Activated B cell treated with CpG ODN at 0.5 μM for 24 hours (primary cell): ENCODE results near the gene TXNIP. TPM values are rescaled to one million over a fixed set of nuclear protein-coding genes. Genes with fewer than 3 reads are reported as not detected.

Experiments used
- ATAC-seq: fragments of 200-7000 bp; cut with Tn5 transposase; one replicate; pipeline ENCODE4 v1.10.0; 2021; ENCODE audit warnings: low read depth, mild to moderate bottlenecking, moderate library complexity
- CTCF ChIA-PET: fragments of 350-600 bp; sonication (Branson Sonifier 250); formaldehyde crosslinking; loops from one replicate; lab custom pipeline; 2021; ENCODE audit warnings: antibody characterized with exemption; lab: Charles Lee
- POLR2A ChIA-PET: fragments of 350-600 bp; sonication (Branson Sonifier 250); formaldehyde crosslinking; loops from one replicate; lab custom pipeline; 2021; ENCODE audit warnings: antibody characterized with exemption; lab: Charles Lee
- DNase-seq: peaks from one replicate; pipeline ENCODE4 v3.0.0; 2022
- H3K27ac Mint-ChIP-seq: one replicate; pipeline ENCODE4 v1.8.0; 2020; ENCODE audit warnings: mixed read lengths
- H3K27me3 Mint-ChIP-seq: one replicate; pipeline ENCODE4 v1.8.0; 2021; ENCODE audit warnings: mixed read lengths
- H3K36me3 Mint-ChIP-seq: one replicate; pipeline ENCODE4 v1.8.0; 2021; ENCODE audit warnings: low read depth, mixed read lengths
- H3K4me1 Mint-ChIP-seq: one replicate; pipeline ENCODE4 v1.8.0; 2021; ENCODE audit warnings: mixed read lengths
- H3K4me3 Mint-ChIP-seq: one replicate; pipeline ENCODE4 v1.8.0; 2020; ENCODE audit warnings: mild to moderate bottlenecking, mixed read lengths
- H3K9me3 Mint-ChIP-seq: one replicate; pipeline ENCODE4 v1.8.0; 2020; ENCODE audit warnings: mixed read lengths
- intact Hi-C: fragments of 100-400 bp; cut with micrococcal nuclease; formaldehyde crosslinking; loops from one replicate; pipeline ENCODE4 v1.15.1; 2024
- total RNA-seq: library from RNA; stranded (reverse); gene quantifications from 2 replicates; pipeline ENCODE4 v1.2.3, GENCODE V29; 2022
- TF ChIP-seq, protein P1 (sequence below): fragments of 200-600 bp; IDR thresholded peaks from one replicate; pipeline ENCODE4 v1.8.0; 2022; ENCODE audit warnings: antibody characterized with exemption, mild to moderate bottlenecking

TXNIP gene
- total RNA-seq, 1 donor from 2014 or later, result 300 TPM

DNA sequence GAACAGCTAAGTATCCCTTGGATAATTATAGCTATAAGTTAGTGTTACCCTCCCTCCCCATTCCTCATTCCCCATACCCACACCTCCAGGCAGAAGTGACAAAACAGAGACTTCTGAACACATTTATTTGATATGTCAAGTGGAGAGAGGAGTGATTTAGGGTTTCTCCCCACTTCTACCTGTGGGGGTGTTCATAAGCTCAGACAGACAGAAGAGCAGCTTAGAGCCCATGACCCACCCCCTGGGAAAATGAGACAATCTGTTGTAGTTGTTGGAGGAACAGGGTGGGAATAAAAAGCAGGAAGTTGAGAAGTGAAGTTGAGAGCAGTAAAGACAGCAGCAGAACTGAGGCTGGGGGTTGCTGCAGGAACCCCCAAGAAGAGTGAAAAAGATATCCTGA lies 37.0 kb downstream of the TXNIP start:
- H3K9me3 Mint-ChIP-seq, result no peaks in the 10 kb centered on the region
- CTCF ChIA-PET, result interaction anchor here (2.6 kb wide), 1 partner anchor 32 kb away, joined by 23 read pairs; the partner anchor contains the start of gene RBM8A
- DNase-seq (no peak), ATAC-seq (no peak)
- H3K4me1 Mint-ChIP-seq, result peaks cover 81% of the 10 kb centered on the region
- H3K27ac Mint-ChIP-seq, result peak overlapping the region; percentile 30
- H3K27me3 Mint-ChIP-seq, result no peaks in the 10 kb centered on the region
- H3K4me3 Mint-ChIP-seq, result peak overlapping the region; percentile 90
- peaks cover 9% of the 10 kb centered on the region for H3K36me3 Mint-ChIP-seq
- POLR2A ChIA-PET, result interaction anchor here (0.6 to 4.7 kb wide), 11 partner anchors 19 to 678 kb away, joined by 4 to 88 read pairs (median 16); partner anchors contain the start of genes PEX11B, PIAS3, POLR3C and RBM8A
- intact Hi-C loops, result no loop called here
- TF ChIP-seq, protein P1, sequence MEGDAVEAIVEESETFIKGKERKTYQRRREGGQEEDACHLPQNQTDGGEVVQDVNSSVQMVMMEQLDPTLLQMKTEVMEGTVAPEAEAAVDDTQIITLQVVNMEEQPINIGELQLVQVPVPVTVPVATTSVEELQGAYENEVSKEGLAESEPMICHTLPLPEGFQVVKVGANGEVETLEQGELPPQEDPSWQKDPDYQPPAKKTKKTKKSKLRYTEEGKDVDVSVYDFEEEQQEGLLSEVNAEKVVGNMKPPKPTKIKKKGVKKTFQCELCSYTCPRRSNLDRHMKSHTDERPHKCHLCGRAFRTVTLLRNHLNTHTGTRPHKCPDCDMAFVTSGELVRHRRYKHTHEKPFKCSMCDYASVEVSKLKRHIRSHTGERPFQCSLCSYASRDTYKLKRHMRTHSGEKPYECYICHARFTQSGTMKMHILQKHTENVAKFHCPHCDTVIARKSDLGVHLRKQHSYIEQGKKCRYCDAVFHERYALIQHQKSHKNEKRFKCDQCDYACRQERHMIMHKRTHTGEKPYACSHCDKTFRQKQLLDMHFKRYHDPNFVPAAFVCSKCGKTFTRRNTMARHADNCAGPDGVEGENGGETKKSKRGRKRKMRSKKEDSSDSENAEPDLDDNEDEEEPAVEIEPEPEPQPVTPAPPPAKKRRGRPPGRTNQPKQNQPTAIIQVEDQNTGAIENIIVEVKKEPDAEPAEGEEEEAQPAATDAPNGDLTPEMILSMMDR, result no peak

DNA sequence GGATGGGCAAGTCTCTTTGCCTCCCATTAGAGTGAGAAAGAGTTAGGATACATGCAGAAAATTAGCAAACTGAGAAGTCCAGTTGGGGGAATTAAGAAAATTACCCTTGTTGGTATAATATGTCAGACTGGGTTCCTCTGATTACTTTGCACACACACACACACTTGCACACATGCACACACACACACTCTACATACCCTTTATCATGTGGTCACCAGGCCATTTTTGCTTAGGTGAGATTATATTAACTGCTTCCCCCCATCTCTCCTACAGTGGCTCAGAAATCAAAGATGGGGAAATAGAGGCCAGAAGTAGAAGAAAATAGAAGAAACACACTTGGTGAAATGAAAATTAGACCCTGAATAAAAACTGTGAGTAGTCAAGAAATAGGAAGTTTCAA lies 37.6 kb downstream of the TXNIP start:
- TF ChIP-seq, protein P1, result no peak
- intact Hi-C loops, result loop anchor here (1.0 kb wide), 3 partner anchors 21 to 40 kb away; partner anchors contain the start of genes PEX11B and RBM8A
- no peaks in the 10 kb centered on the region for H3K9me3 Mint-ChIP-seq
- ChIA-PET POLR2A (interaction anchor here (1.1 to 4.7 kb wide), 15 partner anchors 20 to 678 kb away, joined by 3 to 88 read pairs (median 11); partner anchors contain the start of genes NUDT17, PEX11B, PIAS3 and POLR3C), CTCF (interaction anchor here (0.8 to 2.6 kb wide), 7 partner anchors 19 to 113 kb away, joined by 3 to 23 read pairs (median 5); partner anchors contain the start of genes NUDT17 and RBM8A)
- H3K27ac Mint-ChIP-seq, result peak overlapping the region; percentile 3
- no peaks in the 10 kb centered on the region for H3K27me3 Mint-ChIP-seq
- peak overlapping the region; percentile 90 for H3K4me3 Mint-ChIP-seq
- H3K4me1 Mint-ChIP-seq, result peaks cover 75% of the 10 kb centered on the region
- DNase-seq, result no peak
- ATAC-seq, result no peak
- H3K36me3 Mint-ChIP-seq, result peaks cover 12% of the 10 kb centered on the region

DNA sequence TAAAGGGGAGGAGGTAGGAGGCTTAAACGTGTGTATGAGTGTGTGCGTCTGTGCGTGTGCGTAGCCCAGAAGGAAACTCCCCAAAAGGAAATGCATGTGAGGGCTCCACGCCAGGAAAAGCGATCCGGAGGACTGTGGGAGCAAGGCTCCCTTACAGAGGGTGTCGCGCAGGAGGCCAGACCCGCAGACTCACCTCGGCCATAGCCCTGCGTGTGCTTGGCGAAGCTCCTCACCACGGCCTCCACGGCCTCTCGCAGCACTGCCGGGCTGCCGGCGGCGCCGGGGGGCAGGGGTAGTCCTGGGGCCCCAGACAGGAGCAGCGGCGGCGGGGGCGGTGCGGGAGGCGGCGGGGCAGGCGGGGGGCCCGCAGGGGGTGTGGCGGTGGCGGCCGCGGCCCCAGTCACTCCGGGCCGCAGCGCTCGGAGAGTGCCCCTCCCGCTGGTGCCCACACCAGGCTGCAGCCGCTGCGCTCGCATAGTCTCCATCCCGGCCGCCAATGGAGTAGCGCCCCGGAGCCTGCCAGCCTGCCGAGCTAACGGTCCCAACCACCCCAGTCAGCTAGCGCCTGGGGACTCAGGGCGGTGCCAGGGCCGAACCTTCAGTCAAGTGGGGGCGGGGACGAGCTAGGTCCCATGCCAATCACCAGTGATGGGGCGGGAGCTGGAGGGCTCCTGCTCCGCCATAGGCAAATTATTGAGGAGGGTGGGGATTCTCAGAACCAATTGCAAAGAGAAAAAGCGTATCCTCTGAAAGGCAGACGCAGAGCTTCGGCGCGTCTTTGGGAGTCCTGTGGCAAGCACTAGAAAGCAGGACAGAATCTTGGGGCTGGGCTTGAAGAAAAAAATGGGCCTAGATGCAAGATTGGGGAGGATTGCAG lies 38.7 kb downstream of the TXNIP start, which contains the start of gene LIX1L:
TSS of gene LIX1L (minus strand) at position 575 of the 877 bp plus-strand sequence. CDS start at position 485, 90 bp downstream.
- TF ChIP-seq, protein P1, result no peak
- peaks cover 64% of the 10 kb centered on the region for H3K4me1 Mint-ChIP-seq
- POLR2A ChIA-PET, result interaction anchor here (0.6 to 4.7 kb wide), 25 partner anchors 8 to 677 kb away, joined by 3 to 88 read pairs (median 7); partner anchors contain the start of genes NUDT17, PEX11B, PIAS3 and POLR3C

DNA sequence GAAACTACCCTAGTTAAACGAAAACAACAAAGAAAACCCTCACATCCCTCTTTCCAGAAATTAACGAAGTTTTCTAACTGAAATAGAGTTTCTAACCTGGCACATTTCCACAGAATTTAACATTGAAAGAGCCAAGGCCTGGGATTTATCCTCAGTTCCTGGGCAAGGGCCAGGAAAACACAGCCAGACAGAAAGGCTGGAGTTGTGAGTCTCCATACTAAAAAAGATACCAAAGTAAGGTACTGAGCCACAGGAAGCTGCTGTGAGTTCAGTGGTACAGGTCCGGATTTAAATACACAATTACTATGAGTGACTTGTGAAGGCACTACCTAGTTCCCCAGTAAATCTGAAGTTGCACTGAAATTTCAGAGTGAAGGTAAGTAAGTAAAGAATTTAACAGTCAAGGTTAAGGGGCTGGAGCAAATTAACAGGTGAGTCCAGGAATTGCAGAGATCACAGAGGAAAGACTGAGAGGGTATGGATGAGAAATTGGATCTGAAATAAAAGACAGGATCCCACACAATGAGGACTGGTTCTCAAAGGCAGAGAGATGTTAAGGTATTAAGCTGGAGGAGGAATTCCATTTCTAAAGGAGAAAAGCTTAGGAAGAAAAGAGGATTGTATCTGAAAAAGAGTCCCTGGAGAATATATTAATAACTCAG lies 39.5 kb downstream of the TXNIP start:
- TF ChIP-seq, protein P1, result no peak
- ChIA-PET POLR2A (interaction anchor here (0.6 to 4.7 kb wide), 13 partner anchors 8 to 133 kb away, joined by 3 to 88 read pairs (median 11); partner anchors contain the start of genes ANKRD34A, NUDT17, PEX11B and PIAS3), CTCF (interaction anchor here (1.3 to 2.6 kb wide), 5 partner anchors 7 to 111 kb away, joined by 3 to 23 read pairs (median 7); partner anchors contain the start of genes NUDT17 and RBM8A)
- peaks cover 15% of the 10 kb centered on the region for H3K36me3 Mint-ChIP-seq
- H3K4me3 Mint-ChIP-seq, result peak overlapping the region; percentile 96
- DNase-seq, result no peak
- intact Hi-C loops, result loop anchor here (1.0 kb wide), 1 partner anchor 25 kb away; no protein-coding TSS in a partner anchor
- no peaks in the 10 kb centered on the region for H3K9me3 Mint-ChIP-seq
- H3K27me3 Mint-ChIP-seq, result no peaks in the 10 kb centered on the region
- H3K27ac Mint-ChIP-seq, result peak overlapping the region; percentile 94
- peaks cover 61% of the 10 kb centered on the region for H3K4me1 Mint-ChIP-seq
- ATAC-seq, result no peak

More for the DNA sequence above, 38.7 kb downstream of the TXNIP start, which contains the start of gene LIX1L:
- H3K27me3 Mint-ChIP-seq, result no peaks in the 10 kb centered on the region
- CTCF ChIA-PET, result interaction anchor here (0.8 to 2.6 kb wide), 10 partner anchors 8 to 112 kb away, joined by 3 to 23 read pairs (median 5); partner anchors contain the start of genes NUDT17 and RBM8A
- intact Hi-C loops, result loop anchor here (1.0 kb wide), 4 partner anchors 22 to 39 kb away; partner anchors contain the start of genes PEX11B and RBM8A
- H3K27ac Mint-ChIP-seq, result peak within 1 kb of the TSS; percentile 94
- H3K4me3 Mint-ChIP-seq, result peak within 1 kb of the TSS; percentile 96
- ATAC-seq, result peak; percentile 89
- peak; percentile 87 for DNase-seq
- peaks cover 13% of the 10 kb centered on the region for H3K36me3 Mint-ChIP-seq
- no peaks in the 10 kb centered on the region for H3K9me3 Mint-ChIP-seq
